WERI-Rb-1 (cell line): Measurements from ENCODE around the gene DDA1.

ENCODE experiments used
- DNase-seq: peaks from one replicate; pipeline ENCODE4 v3.0.0-alpha.2; 2020
- H3K27ac ChIP-seq: fragments of 250-450 bp; sonication (Bioruptor Pico); 2 replicates; pipeline ENCODE4 v1.5.1; 2020; ENCODE audit warnings: mild to moderate bottlenecking, moderate library complexity
- H3K27me3 ChIP-seq: fragments of 250-450 bp; sonication (Bioruptor Pico); 2 replicates; pipeline ENCODE4 v1.5.1; 2021; ENCODE audit warnings: mild to moderate bottlenecking, low read depth, moderate library complexity; ENCODE audit not compliant: insufficient read depth, severe bottlenecking
- H3K36me3 ChIP-seq: fragments of 250-450 bp; sonication (Bioruptor Pico); 2 replicates; pipeline ENCODE4 v1.5.1; 2020; ENCODE audit warnings: mild to moderate bottlenecking, moderate library complexity
- H3K4me3 ChIP-seq: 2 replicates; pipeline ENCODE4 v1.5.1; 2011; ENCODE audit warnings: low read depth, mild to moderate bottlenecking, control low read depth, low read length
- H3K9me3 ChIP-seq: fragments of 250-450 bp; sonication (Bioruptor Pico); 2 replicates; pipeline ENCODE4 v1.5.1; 2021; ENCODE audit warnings: mild to moderate bottlenecking, moderate library complexity; ENCODE audit not compliant: severe bottlenecking
- CTCF ChIP-seq: IDR thresholded peaks from 2 replicates; pipeline ENCODE4 v1.5.1; 2011; ENCODE audit warnings: low read depth, mild to moderate bottlenecking, control low read depth, inconsistent platforms, low read length

Gene DDA1

GRCh38 chr19:17305517-17306284 lies 3.7 kb upstream of the DDA1 start, which contains the start of gene MRPL34:
TSS of gene MRPL34 (plus strand) at chr19:17305872. CDS start at chr19:17305893, 21 bp downstream.
- Histone ChIP-seq H3K9me3 (no peaks in the 10 kb centered on the region), H3K36me3 (peaks cover 4% of the 10 kb centered on the region), H3K4me3 (peak within 1 kb of the TSS; percentile 85), H3K27me3 (no peaks in the 10 kb centered on the region), H3K27ac (peak within 1 kb of the TSS; percentile 91)
- peak; percentile 99 for DNase-seq
- TF ChIP-seq CTCF: peak; percentile 87

GRCh38 chr19:17306285-17306714 lies 3.1 kb upstream of the DDA1 start:
- Histone ChIP-seq H3K9me3 (no peaks in the 10 kb centered on the region), H3K4me3 (peak overlapping the region; percentile 85), H3K27me3 (no peaks in the 10 kb centered on the region), H3K36me3 (no peaks in the 10 kb centered on the region; the same call in none of the 2 replicates), H3K27ac (peak overlapping the region; percentile 91)
- no peak for DNase-seq
- no peak for TF ChIP-seq CTCF

GRCh38 chr19:17307876-17308377 lies 1.4 kb upstream of the DDA1 start:
- H3K27me3 ChIP-seq: no peaks in the 10 kb centered on the region
- DNase-seq: no peak
- no peak overlapping the region for H3K27ac ChIP-seq
- TF ChIP-seq CTCF: no peak
- H3K4me3 ChIP-seq: no peak overlapping the region
- no peaks in the 10 kb centered on the region for H3K9me3 ChIP-seq
- H3K36me3 ChIP-seq: peaks cover 7% of the 10 kb centered on the region

- H3K27me3 ChIP-seq: no peaks in the 10 kb centered on the region
- peak overlapping the region; percentile 97 for H3K4me3 ChIP-seq
- no peaks in the 10 kb centered on the region for H3K9me3 ChIP-seq
- H3K36me3 ChIP-seq: peaks cover 17% of the 10 kb centered on the region
- no peak for DNase-seq
- peak overlapping the region; percentile 78 for H3K27ac ChIP-seq
- no peak for TF ChIP-seq CTCF
Measured at GRCh38 chr19:17309965-17310461, 650 bp downstream of the DDA1 start.

- no peak overlapping the region for H3K4me3 ChIP-seq
- H3K27ac ChIP-seq: no peak overlapping the region
- TF ChIP-seq CTCF: no peak
Measured at GRCh38 chr19:17311455-17312188, 2.3 kb downstream of the DDA1 start.

More at GRCh38 chr19:17311455-17312188, 2.3 kb downstream of the DDA1 start:
- H3K9me3 ChIP-seq: no peaks in the 10 kb centered on the region
- H3K36me3 ChIP-seq: peaks cover 28% of the 10 kb centered on the region
- no peak for DNase-seq
- H3K27me3 ChIP-seq: no peaks in the 10 kb centered on the region
